DND-41 (cell line): Measurements from ENCODE around the gene SPEF2.
"Not testable (repeated sequence)": the region's sequence is repeated elsewhere in the genome, so short reads cannot be mapped to it uniquely, and the experiment has no call there.

Experiments
- ATAC-seq: fragments of 200-7000 bp; cut with Tn5 transposase; 3 replicates; pipeline ENCODE4 v1.9.1; 2021; ENCODE audit warnings: low read depth; ENCODE audit not compliant: insufficient read depth
- DNase-seq: peaks from one replicate; pipeline ENCODE4 v3.0.0-alpha.2; 2020
- H2AFZ ChIP-seq: 2 replicates; pipeline ENCODE4 v1.6.0; 2012; ENCODE audit warnings: low read depth, low read length
- H3K27ac ChIP-seq: 2 replicates; pipeline ENCODE4 v1.5.1; 2012; ENCODE audit warnings: low read length, inconsistent platforms
- H3K27me3 ChIP-seq: fragments of 200-600 bp; sonication (generic); 2 replicates; pipeline ENCODE4 v1.6.0; 2012; ENCODE audit warnings: low read length, mild to moderate bottlenecking, inconsistent platforms; ENCODE audit not compliant: insufficient read depth, poor library complexity
- H3K36me3 ChIP-seq: 2 replicates; pipeline ENCODE4 v1.5.1; 2012; ENCODE audit warnings: low read length, inconsistent platforms; ENCODE audit not compliant: insufficient read depth
- H3K4me1 ChIP-seq: 2 replicates; pipeline ENCODE4 v1.5.1; 2012; ENCODE audit warnings: mild to moderate bottlenecking, low read length; ENCODE audit not compliant: insufficient read depth
- H3K4me2 ChIP-seq: 2 replicates; pipeline ENCODE4 v1.6.0; 2012; ENCODE audit warnings: mild to moderate bottlenecking, moderate library complexity, low read length, inconsistent platforms; ENCODE audit not compliant: insufficient read depth
- H3K4me3 ChIP-seq, 2 experiments: fragments of 200-600 bp in 1 of 2; shearing (Covaris generic) in 1 of 2; 2 replicates each; pipeline ENCODE4 v1.5.1; 2012 to 2016; ENCODE audit warnings: inconsistent platforms in 2 of 2, low read length in 2 of 2, mild to moderate bottlenecking in 2 of 2, low read depth in 1 of 2, moderate library complexity in 1 of 2
- H3K79me2 ChIP-seq: 2 replicates; pipeline ENCODE4 v1.6.0; 2012; ENCODE audit warnings: low read length, inconsistent platforms; ENCODE audit not compliant: insufficient read depth
- H3K9ac ChIP-seq: 2 replicates; pipeline ENCODE4 v1.6.0; 2012; ENCODE audit warnings: low read depth, mild to moderate bottlenecking, inconsistent platforms, low read length, moderate library complexity
- H3K9me3 ChIP-seq: 2 replicates; pipeline ENCODE4 v1.5.1; 2012; ENCODE audit warnings: low read length, moderate library complexity, mild to moderate bottlenecking, inconsistent platforms; ENCODE audit not compliant: insufficient read depth, severe bottlenecking
- H4K20me1 ChIP-seq: 2 replicates; pipeline ENCODE4 v1.6.0; 2012; ENCODE audit warnings: low read length; ENCODE audit not compliant: insufficient read depth
- EZH2 ChIP-seq: IDR thresholded peaks from 3 replicates; pipeline ENCODE4 v1.6.1; 2012; ENCODE audit warnings: borderline replicate concordance, low read depth, mild to moderate bottlenecking, moderate library complexity, low read length, inconsistent platforms; ENCODE audit not compliant: severe bottlenecking
- TF ChIP-seq, protein P1 (sequence below): IDR thresholded peaks from 2 replicates; pipeline ENCODE4 v1.5.1; 2012; ENCODE audit warnings: borderline replicate concordance, low read length, moderate library complexity, mild to moderate bottlenecking; ENCODE audit not compliant: poor library complexity, severe bottlenecking; ENCODE audit errors: extremely low read depth

The SPEF2 gene

GRCh38 chr5:35854248-35854647 lies 236.6 kb downstream of the SPEF2 start:
- Histone ChIP-seq H3K36me3 (peaks cover 12% of the 10 kb centered on the region), H3K79me2 (peaks cover 42% of the 10 kb centered on the region), H3K27me3 (no peaks in the 10 kb centered on the region), H4K20me1 (no peaks in the 10 kb centered on the region), H3K4me3 (no peak overlapping the region), H3K9ac (no peak overlapping the region), H3K9me3 (no peaks in the 10 kb centered on the region), H3K4me2 (no peak overlapping the region), H3K27ac (no peak overlapping the region), H3K4me1 (peaks cover 71% of the 10 kb centered on the region), H2AFZ (no peak overlapping the region)
- TF ChIP-seq, protein P1, sequence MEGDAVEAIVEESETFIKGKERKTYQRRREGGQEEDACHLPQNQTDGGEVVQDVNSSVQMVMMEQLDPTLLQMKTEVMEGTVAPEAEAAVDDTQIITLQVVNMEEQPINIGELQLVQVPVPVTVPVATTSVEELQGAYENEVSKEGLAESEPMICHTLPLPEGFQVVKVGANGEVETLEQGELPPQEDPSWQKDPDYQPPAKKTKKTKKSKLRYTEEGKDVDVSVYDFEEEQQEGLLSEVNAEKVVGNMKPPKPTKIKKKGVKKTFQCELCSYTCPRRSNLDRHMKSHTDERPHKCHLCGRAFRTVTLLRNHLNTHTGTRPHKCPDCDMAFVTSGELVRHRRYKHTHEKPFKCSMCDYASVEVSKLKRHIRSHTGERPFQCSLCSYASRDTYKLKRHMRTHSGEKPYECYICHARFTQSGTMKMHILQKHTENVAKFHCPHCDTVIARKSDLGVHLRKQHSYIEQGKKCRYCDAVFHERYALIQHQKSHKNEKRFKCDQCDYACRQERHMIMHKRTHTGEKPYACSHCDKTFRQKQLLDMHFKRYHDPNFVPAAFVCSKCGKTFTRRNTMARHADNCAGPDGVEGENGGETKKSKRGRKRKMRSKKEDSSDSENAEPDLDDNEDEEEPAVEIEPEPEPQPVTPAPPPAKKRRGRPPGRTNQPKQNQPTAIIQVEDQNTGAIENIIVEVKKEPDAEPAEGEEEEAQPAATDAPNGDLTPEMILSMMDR: no peak
- TF ChIP-seq EZH2: no peak
- ATAC-seq (no peak), DNase-seq (no peak)

DNA sequence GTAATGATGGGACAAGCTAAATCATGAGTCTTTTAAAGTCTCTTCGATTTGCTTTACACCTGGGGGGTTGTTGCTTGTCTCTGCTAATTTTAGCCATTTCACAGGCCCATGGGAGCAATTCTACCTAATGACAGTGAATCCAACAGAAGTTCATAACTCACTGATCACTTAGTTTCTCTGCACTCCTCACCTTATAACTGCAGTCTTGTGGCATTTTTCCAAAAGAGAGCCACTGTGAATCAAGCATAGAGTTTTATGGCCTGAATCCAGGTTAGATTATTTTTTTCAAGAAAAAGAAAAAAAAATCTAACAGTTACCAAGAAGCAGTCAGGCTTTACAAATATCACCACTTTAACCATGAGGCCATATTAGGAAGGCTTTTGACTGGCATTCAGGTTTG lies 237.5 kb downstream of the SPEF2 start:
- DNase-seq: no peak
- peaks cover 71% of the 10 kb centered on the region for H3K4me1 ChIP-seq
- TF ChIP-seq, protein P1: no peak
- TF ChIP-seq EZH2: no peak
- ATAC-seq: no peak
- H3K79me2 ChIP-seq: peaks cover 51% of the 10 kb centered on the region
- H3K4me2 ChIP-seq: no peak overlapping the region
- no peaks in the 10 kb centered on the region for H3K9me3 ChIP-seq
- peak overlapping the region; percentile 99 for H3K27ac ChIP-seq
- H4K20me1 ChIP-seq: no peaks in the 10 kb centered on the region
- no peaks in the 10 kb centered on the region for H3K27me3 ChIP-seq
- no peak overlapping the region for H3K9ac ChIP-seq
- peaks cover 22% of the 10 kb centered on the region for H3K36me3 ChIP-seq
- no peak overlapping the region for H3K4me3 ChIP-seq
- no peak overlapping the region for H2AFZ ChIP-seq

DNA sequence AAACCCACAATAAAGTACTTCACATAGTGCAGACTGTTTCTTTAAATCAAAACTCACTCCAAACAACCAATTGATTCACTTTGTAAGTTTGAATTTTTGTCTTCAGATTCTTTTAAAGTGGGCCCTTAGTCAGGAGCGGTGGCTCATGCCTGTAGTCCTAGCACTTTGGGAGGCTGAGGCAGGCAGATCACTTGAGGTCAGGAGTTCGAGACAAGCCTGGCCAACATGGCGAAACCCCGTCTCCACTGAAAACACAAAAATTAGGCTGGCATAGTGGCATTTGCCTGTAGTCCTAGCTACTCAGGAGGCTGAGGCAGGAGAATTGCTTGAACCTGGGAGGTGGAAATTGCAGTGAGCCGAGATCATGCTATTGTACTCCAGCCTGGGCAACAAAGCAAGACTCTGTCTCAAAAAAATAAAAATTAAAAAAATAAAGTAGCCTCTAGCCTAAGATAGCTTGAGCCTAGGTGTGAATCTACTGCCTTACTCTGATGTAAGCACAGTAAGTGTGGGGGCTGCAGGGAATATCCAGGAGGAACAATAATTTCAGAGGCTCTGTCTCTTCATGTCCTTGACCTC lies 238.6 kb downstream of the SPEF2 start:
- Histone ChIP-seq H3K4me3 (peak overlapping the region; percentile 73 to 88; a peak in 3 of 4 replicates), H3K4me1 (peaks cover 71% of the 10 kb centered on the region), H3K9ac (peak overlapping the region; percentile 70), H3K36me3 (peaks cover 32% of the 10 kb centered on the region), H2AFZ (0 out of 2 replicates have a peak overlapping the region, but pooled peaks have one; percentile 20), H3K27ac (peak overlapping the region; percentile 99), H3K4me2 (peak overlapping the region; percentile 65), H3K79me2 (peaks cover 62% of the 10 kb centered on the region)
- not testable (repeated sequence) for H4K20me1 ChIP-seq, H3K27me3 ChIP-seq, H3K9me3 ChIP-seq, ATAC-seq, DNase-seq

GRCh38 chr5:35856765-35857351 lies 239.2 kb downstream of the SPEF2 start, which contains the start of gene IL7R:
TSS of gene IL7R (plus strand) at chr5:35856891. CDS start at chr5:35856978, 87 bp downstream.
- Histone ChIP-seq H3K4me1 (peaks cover 71% of the 10 kb centered on the region), H3K9me3 (no peaks in the 10 kb centered on the region), H3K36me3 (peaks cover 38% of the 10 kb centered on the region), H2AFZ (0 out of 2 replicates have a peak within 1 kb of the TSS, but pooled peaks have one; percentile 20), H4K20me1 (no peaks in the 10 kb centered on the region), H3K27ac (peak within 1 kb of the TSS; percentile 99), H3K4me2 (peak within 1 kb of the TSS; percentile 65), H3K9ac (peak within 1 kb of the TSS; percentile 70), H3K27me3 (no peaks in the 10 kb centered on the region), H3K79me2 (peaks cover 68% of the 10 kb centered on the region), H3K4me3 (peak within 1 kb of the TSS; percentile 73 to 88)
- no peak for TF ChIP-seq EZH2
- TF ChIP-seq, protein P1: no peak
- ATAC-seq: peak; percentile 84
- DNase-seq: peak; percentile 45
